ENCODE measurements around the gene CHTF8. TPM values are rescaled to one million over a fixed set of nuclear protein-coding genes. Genes with fewer than 3 reads are reported as not detected.

CHTF8 gene
- total RNA-seq, 1 experiment from 2014 or later = 98.5 TPM

DNA sequence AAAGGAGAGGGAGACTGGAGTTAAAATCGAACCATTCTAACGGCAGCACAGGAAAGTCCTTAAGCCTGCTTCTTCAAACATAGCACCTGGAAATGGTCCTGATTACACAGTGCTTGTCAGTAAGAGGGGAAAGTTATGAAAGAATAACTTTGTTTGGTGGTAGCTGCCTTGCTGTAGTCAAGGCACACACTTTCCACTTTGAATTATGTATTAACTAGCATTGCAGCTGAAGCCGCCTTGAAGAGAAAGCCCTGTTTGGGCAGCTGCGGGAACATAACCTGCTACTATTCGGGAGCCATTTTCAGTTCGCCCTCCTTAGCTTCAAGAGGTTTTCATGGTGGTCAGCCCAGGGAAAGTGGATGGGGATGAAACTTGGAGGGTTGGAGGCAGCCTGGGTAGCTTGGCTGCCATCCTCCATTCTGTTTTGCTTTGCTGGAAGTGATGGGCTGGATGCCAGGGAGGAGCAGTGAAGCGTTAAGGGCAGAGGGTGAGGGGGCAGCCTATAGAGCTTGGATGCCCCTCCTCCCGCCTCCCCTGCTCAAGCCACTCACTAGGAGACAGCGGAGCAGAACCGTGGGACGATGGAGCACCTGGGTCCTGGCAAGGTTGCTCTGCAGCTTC lies 32.2 kb downstream of the CHTF8 start:
- Histone ChIP-seq H3K4me3 (ENCODE audit: low read length) (no peak overlapping the region), H3K9me3 (ENCODE audit: low read length) (no peaks in the 10 kb centered on the region), H3K9me2 (replicated peaks; ENCODE audit: insufficient read depth, low read length) (no peaks in the 10 kb centered on the region), H3K27ac (ENCODE audit: low read length) (no peak overlapping the region), H3K27me3 (ENCODE audit: low read length) (no peaks in the 10 kb centered on the region), H3K4me1 (ENCODE audit: low read length) (0 out of 2 replicates have a peak, but pooled peaks cover 3% of the 10 kb centered on the region), H3K4me2 (ENCODE audit: low read depth, low read length, poor library complexity, severe bottlenecking) (no peak overlapping the region), H4K20me1 (ENCODE audit: insufficient read depth, low read depth, low read length) (no peaks in the 10 kb centered on the region; the same call in 1 of the 2 replicates), H3K79me2 (ENCODE audit: low read length) (no peaks in the 10 kb centered on the region), H2AFZ (ENCODE audit: low read length) (no peak overlapping the region), H3K36me3 (ENCODE audit: insufficient read depth, low read length) (no peaks in the 10 kb centered on the region), H3K9ac (ENCODE audit: low read length) (no peak overlapping the region)
- DNase-seq = no peak

GRCh38 chr16:69095193-69095592 lies 37.2 kb downstream of the CHTF8 start:
- Histone ChIP-seq H4K20me1 (ENCODE audit: insufficient read depth, low read depth, low read length) (no peaks in the 10 kb centered on the region), H3K4me2 (ENCODE audit: low read depth, low read length, poor library complexity, severe bottlenecking) (no peak overlapping the region), H3K36me3 (ENCODE audit: insufficient read depth, low read length) (no peaks in the 10 kb centered on the region), H3K9me3 (ENCODE audit: low read length) (no peaks in the 10 kb centered on the region), H3K79me2 (ENCODE audit: low read length) (no peaks in the 10 kb centered on the region), H3K9me2 (replicated peaks; ENCODE audit: insufficient read depth, low read length) (no peaks in the 10 kb centered on the region), H2AFZ (ENCODE audit: low read length) (no peak overlapping the region), H3K4me1 (ENCODE audit: low read length) (no peaks in the 10 kb centered on the region), H3K27me3 (ENCODE audit: low read length) (no peaks in the 10 kb centered on the region), H3K9ac (ENCODE audit: low read length) (no peak overlapping the region), H3K4me3 (ENCODE audit: low read length) (no peak overlapping the region), H3K27ac (ENCODE audit: low read length) (no peak overlapping the region)
- no peak for DNase-seq

GRCh38 chr16:69094501-69094900 lies 37.9 kb downstream of the CHTF8 start:
- Histone ChIP-seq H3K36me3 (ENCODE audit: insufficient read depth, low read length) (no peaks in the 10 kb centered on the region), H4K20me1 (ENCODE audit: insufficient read depth, low read depth, low read length) (no peaks in the 10 kb centered on the region), H3K4me3 (ENCODE audit: low read length) (no peak overlapping the region), H3K9me2 (replicated peaks; ENCODE audit: insufficient read depth, low read length) (no peaks in the 10 kb centered on the region), H3K9ac (ENCODE audit: low read length) (no peak overlapping the region), H3K4me2 (ENCODE audit: low read depth, low read length, poor library complexity, severe bottlenecking) (no peak overlapping the region), H3K79me2 (ENCODE audit: low read length) (no peaks in the 10 kb centered on the region), H3K27ac (ENCODE audit: low read length) (no peak overlapping the region), H2AFZ (ENCODE audit: low read length) (no peak overlapping the region), H3K27me3 (ENCODE audit: low read length) (no peaks in the 10 kb centered on the region), H3K9me3 (ENCODE audit: low read length) (no peaks in the 10 kb centered on the region), H3K4me1 (ENCODE audit: low read length) (no peaks in the 10 kb centered on the region)
- DNase-seq = peak; percentile 34

GRCh38 chr16:69093974-69094373 lies 38.4 kb downstream of the CHTF8 start:
- Histone ChIP-seq H3K9me3 (ENCODE audit: low read length) (no peaks in the 10 kb centered on the region), H2AFZ (ENCODE audit: low read length) (no peak overlapping the region), H4K20me1 (ENCODE audit: insufficient read depth, low read depth, low read length) (no peaks in the 10 kb centered on the region), H3K36me3 (ENCODE audit: insufficient read depth, low read length) (no peaks in the 10 kb centered on the region), H3K9me2 (replicated peaks; ENCODE audit: insufficient read depth, low read length) (no peaks in the 10 kb centered on the region), H3K79me2 (ENCODE audit: low read length) (no peaks in the 10 kb centered on the region), H3K9ac (ENCODE audit: low read length) (no peak overlapping the region), H3K4me3 (ENCODE audit: low read length) (no peak overlapping the region), H3K4me2 (ENCODE audit: low read depth, low read length, poor library complexity, severe bottlenecking) (no peak overlapping the region), H3K27ac (ENCODE audit: low read length) (no peak overlapping the region), H3K27me3 (ENCODE audit: low read length) (no peaks in the 10 kb centered on the region), H3K4me1 (ENCODE audit: low read length) (no peaks in the 10 kb centered on the region)
- DNase-seq = peak; percentile 34

GRCh38 chr16:69089091-69089910 lies 43.1 kb downstream of the CHTF8 start:
- H3K4me3 ChIP-seq (ENCODE audit: low read length) = no peak overlapping the region
- no peak overlapping the region for H3K4me2 ChIP-seq (ENCODE audit: low read depth, low read length, poor library complexity, severe bottlenecking)
- H3K9me2 ChIP-seq (replicated peaks; ENCODE audit: insufficient read depth, low read length) = no peaks in the 10 kb centered on the region
- no peak overlapping the region for H3K27ac ChIP-seq (ENCODE audit: low read length)
- H3K9me3 ChIP-seq (ENCODE audit: low read length) = no peaks in the 10 kb centered on the region
- no peaks in the 10 kb centered on the region for H3K27me3 ChIP-seq (ENCODE audit: low read length)
- no peaks in the 10 kb centered on the region for H3K36me3 ChIP-seq (ENCODE audit: insufficient read depth, low read length)
- no peaks in the 10 kb centered on the region for H3K79me2 ChIP-seq (ENCODE audit: low read length)
- H4K20me1 ChIP-seq (ENCODE audit: insufficient read depth, low read depth, low read length) = no peaks in the 10 kb centered on the region
- DNase-seq = peak; percentile 34
- no peaks in the 10 kb centered on the region for H3K4me1 ChIP-seq (ENCODE audit: low read length)
- no peak overlapping the region for H2AFZ ChIP-seq (ENCODE audit: low read length)
- no peak overlapping the region for H3K9ac ChIP-seq (ENCODE audit: low read length)

DNA sequence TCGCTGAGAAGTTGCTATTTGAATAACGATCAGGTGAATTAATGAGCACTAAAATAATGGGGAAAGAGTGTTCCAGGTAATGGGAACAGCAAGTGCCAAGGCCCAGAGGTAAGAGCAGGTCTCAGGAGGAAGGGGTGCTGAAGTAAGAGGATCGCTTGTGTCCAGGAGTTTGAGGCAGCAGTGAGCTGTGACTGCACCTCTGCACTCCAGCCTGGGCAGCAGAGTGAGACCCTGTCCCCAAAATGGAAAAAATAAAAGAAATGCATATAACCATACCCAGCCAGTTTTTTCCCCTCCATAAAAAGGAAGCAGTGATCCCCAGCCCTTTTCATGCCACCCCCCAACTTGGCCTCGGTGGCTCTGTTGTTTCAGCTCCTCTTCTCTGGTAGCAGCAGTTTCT lies 43.7 kb downstream of the CHTF8 start:
- no peak overlapping the region for H3K4me3 ChIP-seq (ENCODE audit: low read length)
- H4K20me1 ChIP-seq (ENCODE audit: insufficient read depth, low read depth, low read length) = no peaks in the 10 kb centered on the region
- H3K4me1 ChIP-seq (ENCODE audit: low read length) = no peaks in the 10 kb centered on the region
- H2AFZ ChIP-seq (ENCODE audit: low read length) = no peak overlapping the region
- DNase-seq = peak; percentile 35
- no peaks in the 10 kb centered on the region for H3K9me3 ChIP-seq (ENCODE audit: low read length)
- no peaks in the 10 kb centered on the region for H3K36me3 ChIP-seq (ENCODE audit: insufficient read depth, low read length)
- no peak overlapping the region for H3K9ac ChIP-seq (ENCODE audit: low read length)
- no peaks in the 10 kb centered on the region for H3K79me2 ChIP-seq (ENCODE audit: low read length)
- no peaks in the 10 kb centered on the region for H3K27me3 ChIP-seq (ENCODE audit: low read length)
- H3K9me2 ChIP-seq (replicated peaks; ENCODE audit: insufficient read depth, low read length) = no peaks in the 10 kb centered on the region
- H3K4me2 ChIP-seq (ENCODE audit: low read depth, low read length, poor library complexity, severe bottlenecking) = no peak overlapping the region
- H3K27ac ChIP-seq (ENCODE audit: low read length) = no peak overlapping the region

DNA sequence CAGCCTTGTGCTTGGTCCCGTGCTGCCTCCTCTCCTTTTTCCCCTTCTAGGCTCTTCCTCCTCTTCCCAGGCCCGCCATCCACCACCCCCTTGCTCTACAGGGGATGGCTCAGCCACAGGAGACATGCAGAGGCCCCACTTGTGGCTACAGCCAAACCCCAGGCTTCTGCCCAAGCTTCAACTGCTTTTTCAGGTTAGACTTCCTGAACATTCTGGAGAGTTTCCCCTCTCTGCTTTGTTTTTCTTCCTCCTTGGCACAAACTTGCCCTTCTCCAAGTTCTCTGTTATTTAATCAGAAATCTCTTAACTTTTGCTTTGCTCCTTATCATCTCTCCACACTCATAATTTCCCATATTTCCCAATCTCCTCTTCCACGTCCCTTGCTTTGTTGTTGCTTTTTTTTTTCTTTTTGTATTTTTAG lies 45.2 kb downstream of the CHTF8 start:
- no peak overlapping the region for H3K4me2 ChIP-seq (ENCODE audit: low read depth, low read length, poor library complexity, severe bottlenecking)
- DNase-seq = peak; percentile 5
- no peaks in the 10 kb centered on the region for H3K4me1 ChIP-seq (ENCODE audit: low read length)
- H4K20me1 ChIP-seq (ENCODE audit: insufficient read depth, low read depth, low read length) = no peaks in the 10 kb centered on the region
- no peak overlapping the region for H3K9ac ChIP-seq (ENCODE audit: low read length)
- H3K4me3 ChIP-seq (ENCODE audit: low read length) = no peak overlapping the region
- H3K36me3 ChIP-seq (ENCODE audit: insufficient read depth, low read length) = no peaks in the 10 kb centered on the region
- H3K79me2 ChIP-seq (ENCODE audit: low read length) = no peaks in the 10 kb centered on the region
- H3K9me3 ChIP-seq (ENCODE audit: low read length) = no peaks in the 10 kb centered on the region
- no peak overlapping the region for H2AFZ ChIP-seq (ENCODE audit: low read length)
- H3K27me3 ChIP-seq (ENCODE audit: low read length) = no peaks in the 10 kb centered on the region
- H3K27ac ChIP-seq (ENCODE audit: low read length) = no peak overlapping the region
- H3K9me2 ChIP-seq (replicated peaks; ENCODE audit: insufficient read depth, low read length) = no peaks in the 10 kb centered on the region

GRCh38 chr16:69085032-69085695 lies 47.2 kb downstream of the CHTF8 start:
- Histone ChIP-seq H3K9me3 (ENCODE audit: low read length) (no peaks in the 10 kb centered on the region), H3K79me2 (ENCODE audit: low read length) (no peaks in the 10 kb centered on the region), H4K20me1 (ENCODE audit: insufficient read depth, low read depth, low read length) (no peaks in the 10 kb centered on the region), H3K4me1 (ENCODE audit: low read length) (no peaks in the 10 kb centered on the region), H3K4me2 (ENCODE audit: low read depth, low read length, poor library complexity, severe bottlenecking) (no peak overlapping the region), H3K9ac (ENCODE audit: low read length) (no peak overlapping the region), H3K4me3 (ENCODE audit: low read length) (no peak overlapping the region), H3K27me3 (ENCODE audit: low read length) (no peaks in the 10 kb centered on the region), H3K9me2 (replicated peaks; ENCODE audit: insufficient read depth, low read length) (no peaks in the 10 kb centered on the region), H3K27ac (ENCODE audit: low read length) (no peak overlapping the region), H2AFZ (ENCODE audit: low read length) (no peak overlapping the region), H3K36me3 (ENCODE audit: insufficient read depth, low read length) (no peaks in the 10 kb centered on the region)
- no peak for DNase-seq

All from Karpas-422 (cell line).